Fibroblast of skin of left quadriceps (primary cell): Measurements from ENCODE around the gene GATAD1.
"Not testable (repeated sequence)": the region's sequence is repeated elsewhere in the genome, so short reads cannot be mapped to it uniquely, and the experiment has no call there.

Source experiments
- DNase-seq, 2 experiments: peaks; one replicate each; pipeline ENCODE4 v3.0.0-alpha.2; 2013; ENCODE audit warnings: low read depth in 2 of 2

The GATAD1 gene

GRCh38 chr7:92436612-92437445, 10.5 kb upstream of the GATAD1 start:
- no peak for DNase-seq

- DNase-seq, result no peak
These were observed 9.3 kb upstream of the GATAD1 start for GRCh38 chr7:92437956-92438491.

DNA sequence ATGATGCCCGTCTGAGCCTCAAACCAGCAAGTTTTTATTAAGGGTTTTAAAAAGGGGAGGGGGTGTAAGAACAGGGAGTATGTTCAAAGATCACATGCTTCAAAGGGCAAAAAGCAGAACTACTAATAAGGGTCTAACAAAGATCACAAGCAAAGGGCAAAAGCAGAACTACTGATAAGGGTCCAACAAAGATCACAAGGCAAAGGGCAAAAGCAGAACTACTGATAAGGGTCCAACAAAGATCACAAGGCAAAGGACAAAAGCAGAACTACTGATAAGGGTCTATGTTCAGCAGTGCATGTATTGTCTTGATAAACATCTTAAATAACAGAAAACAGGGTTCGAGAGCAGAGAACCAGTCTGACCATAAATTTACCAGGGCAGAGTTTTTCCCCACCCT, 4.6 kb upstream of the GATAD1 start:
- DNase-seq, result not testable (repeated sequence)

DNA sequence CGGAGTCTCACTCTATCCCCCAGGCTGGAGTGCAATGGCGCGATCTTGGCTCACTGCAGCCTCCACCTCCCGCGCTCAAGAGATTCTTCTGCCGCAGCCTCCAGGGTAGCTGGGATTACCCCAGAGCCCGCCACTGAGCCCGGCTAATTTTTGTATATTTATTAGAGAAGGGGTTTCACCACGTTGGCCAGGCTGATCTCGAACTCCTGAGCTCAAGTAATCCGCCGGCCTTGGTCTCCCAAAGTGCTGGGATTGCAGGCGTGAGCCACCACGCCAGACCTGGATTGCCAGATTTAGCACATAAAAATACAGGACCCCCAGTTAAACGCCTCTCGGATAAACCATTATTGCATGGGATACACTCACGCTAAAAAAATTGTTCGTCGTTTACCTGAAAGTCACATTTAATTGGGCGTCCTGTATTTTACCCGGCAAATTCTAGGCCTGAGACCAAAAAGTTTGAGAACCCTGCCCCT, 375 bp upstream of the GATAD1 start:
- peak in 1 of 2 experiments; percentile 79 for DNase-seq

GRCh38 chr7:92448205-92448747, 994 bp downstream of the GATAD1 start:
- peak in 1 of 2 experiments; percentile 9 for DNase-seq

DNA sequence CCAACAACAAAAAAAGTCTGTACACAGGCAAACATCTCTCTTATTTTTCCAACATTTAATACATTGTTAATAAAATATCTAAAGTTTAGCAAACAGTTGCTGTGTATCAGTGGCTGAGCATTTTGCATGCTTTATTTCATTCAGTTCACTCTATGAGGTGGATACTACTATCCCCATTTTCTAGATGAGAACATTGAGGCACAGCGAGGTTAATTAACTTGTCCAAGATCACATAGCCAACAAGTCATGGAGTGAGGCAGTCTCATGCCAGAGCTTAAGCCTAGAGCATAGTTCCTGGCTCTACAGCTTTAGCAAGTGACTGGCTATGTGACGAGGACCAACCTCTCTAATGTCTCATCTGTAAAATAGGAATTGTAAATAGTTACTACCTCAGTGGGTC, 4.4 kb downstream of the GATAD1 start:
- no peak for DNase-seq

- peak in 1 of 2 experiments; percentile 20 for DNase-seq
These were observed 9.0 kb downstream of the GATAD1 start for GRCh38 chr7:92456236-92456635.

- no peak for DNase-seq
These were observed 12.8 kb downstream of the GATAD1 start for GRCh38 chr7:92460109-92460508.

- DNase-seq, result no peak
These were observed 13.2 kb downstream of the GATAD1 start for GRCh38 chr7:92460510-92460909.

- DNase-seq, result peak in 1 of 2 experiments; percentile 6
These were observed 14.0 kb downstream of the GATAD1 start for GRCh38 chr7:92461027-92462003.

DNA sequence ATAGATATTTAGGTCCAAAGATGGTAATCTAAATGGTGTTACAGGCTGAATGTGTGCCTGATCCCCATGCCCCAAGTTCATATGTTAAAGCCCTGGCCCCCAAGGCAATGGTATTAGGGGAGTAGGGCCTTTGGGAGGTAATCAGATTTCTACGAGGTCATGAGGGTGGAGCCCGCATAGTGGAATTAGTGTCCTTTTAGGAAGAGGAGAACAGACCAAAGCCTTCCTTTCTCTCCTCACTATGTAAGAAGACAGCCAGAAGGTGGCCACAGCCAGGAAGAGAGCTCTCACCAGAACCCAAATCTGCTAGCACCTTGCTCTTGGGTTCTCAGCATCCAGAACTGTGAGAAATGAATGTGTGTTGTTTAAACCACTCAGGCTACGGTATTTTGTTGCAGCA, 15.3 kb downstream of the GATAD1 start:
- no peak for DNase-seq

- no peak for DNase-seq
These were observed 17.2 kb downstream of the GATAD1 start for GRCh38 chr7:92464515-92464914.

DNA sequence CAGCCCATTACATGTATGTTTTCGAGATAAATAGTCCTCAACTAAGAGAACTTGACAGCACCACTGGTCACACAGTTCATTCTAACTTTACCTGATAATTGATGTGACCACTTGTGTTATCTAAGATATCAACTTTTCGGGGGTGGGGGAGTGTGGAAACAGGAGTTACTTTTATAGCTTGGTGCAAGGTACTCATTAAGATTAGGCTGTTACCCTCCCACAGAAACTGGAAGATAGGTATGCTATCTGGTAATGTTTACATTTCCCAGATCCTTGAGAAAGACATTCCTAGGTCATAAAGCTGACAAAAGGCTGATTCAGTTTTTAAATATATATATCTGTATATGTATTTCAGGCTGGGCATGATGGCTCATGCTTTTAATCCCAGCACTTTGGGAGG, 19.4 kb downstream of the GATAD1 start:
- DNase-seq, result no peak

DNA sequence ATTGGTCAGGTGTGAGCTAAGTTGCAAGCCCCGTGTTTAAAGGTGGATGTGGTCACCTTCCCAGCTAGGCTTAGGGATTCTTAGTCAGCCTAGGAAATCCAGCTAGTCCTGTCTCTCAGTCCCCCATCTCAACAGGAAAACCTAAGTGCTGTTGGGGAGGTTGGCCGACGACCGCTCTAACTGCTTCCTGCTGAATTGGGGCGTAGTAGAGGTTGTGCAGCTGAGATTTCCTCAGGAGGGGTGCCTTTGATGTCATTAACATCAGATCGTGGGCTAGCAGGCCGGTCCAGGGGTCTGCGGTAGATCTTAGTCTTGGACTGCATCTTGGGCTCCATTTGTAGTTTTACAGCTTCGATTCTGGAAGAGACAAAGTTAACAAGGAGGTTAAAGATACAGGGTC, 21.3 kb downstream of the GATAD1 start:
- not testable (repeated sequence) for DNase-seq

GRCh38 chr7:92473989-92474388, 26.7 kb downstream of the GATAD1 start:
- DNase-seq, result not testable (repeated sequence)

DNA sequence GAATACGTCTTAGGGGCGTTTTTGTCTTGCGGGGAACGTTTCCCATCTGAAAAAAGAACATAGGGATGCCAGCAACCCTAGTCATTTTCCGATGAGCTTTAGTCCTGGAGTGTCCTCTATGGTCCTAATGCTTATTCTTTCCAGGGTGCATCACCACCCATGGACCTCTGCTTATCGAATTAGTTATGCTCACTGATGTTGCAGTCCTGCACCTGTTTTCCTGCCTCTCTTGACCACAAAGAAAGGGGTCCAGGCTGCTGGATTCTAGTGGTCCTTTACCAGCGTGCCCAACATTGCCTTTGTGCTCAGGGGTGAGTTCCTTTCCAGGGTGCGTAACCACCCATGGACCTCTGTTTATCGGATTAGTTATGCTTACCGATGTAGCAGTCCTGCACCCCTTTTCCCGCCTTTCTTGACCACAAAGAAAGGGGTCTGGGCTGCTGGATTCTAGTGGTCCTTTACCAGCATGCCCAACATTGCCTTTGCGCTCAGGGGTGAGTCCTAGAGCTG, 28.0 kb downstream of the GATAD1 start:
- not testable (repeated sequence) for DNase-seq

GRCh38 chr7:92475851-92476590, 28.7 kb downstream of the GATAD1 start:
- not testable (repeated sequence) for DNase-seq

DNA sequence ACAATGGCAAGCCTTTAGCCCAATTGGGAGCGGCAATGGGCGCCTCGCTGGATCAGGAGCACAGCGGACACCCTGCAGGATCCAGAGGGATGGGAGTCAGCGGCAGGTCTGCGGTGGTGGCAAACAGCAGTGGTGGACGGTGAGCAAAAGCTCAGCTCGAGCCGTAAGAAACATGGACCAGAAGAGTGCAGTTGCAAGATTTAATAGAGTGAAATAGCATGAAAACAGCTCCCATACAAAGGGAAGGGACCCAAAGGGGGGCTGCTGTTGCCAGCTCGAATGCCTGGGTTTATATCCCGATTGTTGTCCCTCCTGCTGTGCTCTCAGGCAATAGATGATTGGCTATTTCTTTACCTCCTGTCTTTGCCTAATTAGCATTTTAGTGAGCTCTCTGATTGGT, 30.4 kb downstream of the GATAD1 start, which contains the start of gene ERVW-1:
TSS of gene ERVW-1 (minus strand) at position 266 of the 400 bp plus-strand sequence. CDS start 7,565 bp downstream, outside the sequence.
- not testable (repeated sequence) for DNase-seq

- DNase-seq, result no peak
These were observed 30.8 kb downstream of the GATAD1 start for GRCh38 chr7:92478095-92478494.

- DNase-seq, result no peak
These were observed 31.4 kb downstream of the GATAD1 start for GRCh38 chr7:92478711-92479110.

GRCh38 chr7:92479146-92479545, 31.9 kb downstream of the GATAD1 start:
- not testable (repeated sequence) for DNase-seq
